CD4-positive, alpha-beta T cell treated with Interleukin-1 beta for 1 hour (primary cell): Measurements from ENCODE around the gene NUP188.

Experiments used
- DNase-seq, 2 donors: peaks; one replicate each; pipeline ENCODE4 v3.0.0-alpha.2; 2020 to 2022

NUP188 gene

DNA sequence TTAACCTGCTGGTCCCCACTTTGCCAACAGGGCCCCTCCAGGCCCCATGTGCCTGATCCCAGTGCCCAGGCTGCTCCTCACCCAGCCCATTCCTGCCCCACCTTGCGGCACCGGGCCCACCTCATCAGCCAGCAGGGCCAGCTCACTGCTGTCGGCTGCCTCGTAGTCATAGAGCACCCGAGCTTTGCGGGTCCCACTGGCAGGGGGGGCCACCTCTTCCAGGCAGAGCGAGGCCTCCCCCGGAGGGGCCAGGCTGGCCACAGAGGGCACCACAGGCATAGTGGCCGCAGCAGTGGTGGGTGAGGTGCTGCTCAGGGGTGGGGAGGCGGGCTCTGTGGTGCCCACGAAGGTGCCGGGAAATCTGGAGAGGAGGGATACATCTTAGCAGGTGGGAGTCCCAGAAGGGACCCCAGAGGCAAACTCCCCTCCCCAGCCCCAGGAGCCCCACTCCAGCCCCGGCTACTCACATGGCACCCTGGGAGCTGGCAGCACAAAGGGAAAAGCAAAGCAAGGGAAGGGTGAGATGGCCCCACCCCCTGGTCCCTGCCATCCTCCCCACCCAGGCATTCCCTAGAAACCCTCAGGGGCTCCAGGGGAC lies 61.6 kb downstream of the NUP188 start:
- DNase-seq: no peak

DNA sequence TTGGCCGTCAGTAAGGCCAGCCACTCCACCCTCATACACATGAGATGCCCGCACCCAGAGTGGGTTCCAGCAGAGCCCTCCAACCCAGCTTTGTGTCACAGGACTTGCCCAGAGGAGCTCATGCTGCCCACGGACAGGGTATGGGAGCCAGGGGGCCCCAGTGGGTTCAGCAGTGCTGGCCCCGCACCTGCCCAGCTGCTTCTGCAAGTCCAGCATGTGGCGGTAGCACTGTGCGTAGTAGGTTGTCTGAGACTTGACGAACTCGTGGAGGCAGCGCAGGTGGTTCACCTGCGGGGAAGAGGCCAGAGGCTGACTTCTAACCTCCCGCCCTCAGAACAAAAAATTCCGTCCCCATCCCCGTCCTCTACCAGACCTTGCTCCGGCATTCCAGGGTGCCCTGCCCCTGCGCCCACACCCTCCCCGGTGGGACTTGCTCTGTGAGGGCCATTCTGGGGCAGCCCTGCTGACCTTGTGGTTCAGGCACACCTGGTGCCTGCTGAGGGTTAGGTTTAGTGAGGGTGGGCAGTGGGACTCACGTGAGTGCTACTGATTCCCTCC lies 62.2 kb downstream of the NUP188 start:
- DNase-seq: no peak

DNA sequence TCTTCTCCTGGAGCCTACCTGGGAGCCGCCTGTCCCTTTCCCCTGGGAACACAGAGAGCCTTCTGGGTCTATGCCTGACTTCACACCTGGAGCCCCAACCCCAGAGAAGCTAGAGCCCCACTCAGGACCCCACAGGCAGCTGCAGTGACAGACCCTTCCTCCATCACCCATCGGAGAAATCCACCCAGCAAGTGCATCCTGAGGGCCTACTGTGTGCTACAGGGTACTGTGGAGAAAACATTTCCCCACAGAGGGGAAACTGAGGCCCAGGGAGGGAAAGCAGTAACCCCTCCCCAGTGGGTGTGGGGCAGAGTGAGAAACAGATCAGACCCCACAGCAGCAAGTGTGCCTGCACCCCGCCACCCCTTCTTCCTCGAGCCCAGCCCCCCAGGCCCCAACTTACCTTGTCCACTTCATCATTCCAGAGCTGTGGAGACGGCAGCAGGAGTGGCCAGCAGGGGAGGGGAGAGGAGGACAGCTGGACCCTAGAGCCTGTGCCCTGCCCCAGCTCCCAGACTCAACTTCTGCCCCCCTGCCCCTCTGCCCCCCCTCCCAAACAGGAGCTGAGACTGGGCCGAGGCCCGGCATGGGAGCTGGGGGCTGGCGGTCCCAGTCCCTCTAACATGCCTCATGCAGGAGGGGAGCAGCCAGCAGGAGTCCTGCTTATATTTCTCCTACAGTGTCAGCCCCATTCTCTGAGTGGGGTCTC lies 62.9 kb downstream of the NUP188 start:
- DNase-seq: no peak

DNA sequence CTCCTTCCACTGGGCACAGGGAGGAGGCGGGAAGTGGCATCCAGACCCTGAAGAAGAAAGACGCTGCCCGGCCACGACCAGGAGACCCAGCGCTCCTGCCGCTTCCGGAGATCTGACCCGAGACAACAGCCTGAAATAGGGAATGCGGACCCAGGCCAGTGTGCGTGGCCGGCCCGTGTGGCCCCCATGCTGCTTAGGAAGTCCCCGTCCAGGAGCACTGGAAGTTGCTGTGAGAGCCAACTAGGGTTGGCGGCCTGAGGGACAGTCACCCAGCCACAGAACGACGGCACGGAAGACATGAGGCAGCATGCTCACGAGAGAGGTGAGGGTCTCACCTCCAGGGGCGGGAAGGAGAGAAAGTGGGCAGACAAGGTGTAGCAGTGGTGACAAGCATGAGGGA lies 63.7 kb downstream of the NUP188 start:
- no peak for DNase-seq

DNA sequence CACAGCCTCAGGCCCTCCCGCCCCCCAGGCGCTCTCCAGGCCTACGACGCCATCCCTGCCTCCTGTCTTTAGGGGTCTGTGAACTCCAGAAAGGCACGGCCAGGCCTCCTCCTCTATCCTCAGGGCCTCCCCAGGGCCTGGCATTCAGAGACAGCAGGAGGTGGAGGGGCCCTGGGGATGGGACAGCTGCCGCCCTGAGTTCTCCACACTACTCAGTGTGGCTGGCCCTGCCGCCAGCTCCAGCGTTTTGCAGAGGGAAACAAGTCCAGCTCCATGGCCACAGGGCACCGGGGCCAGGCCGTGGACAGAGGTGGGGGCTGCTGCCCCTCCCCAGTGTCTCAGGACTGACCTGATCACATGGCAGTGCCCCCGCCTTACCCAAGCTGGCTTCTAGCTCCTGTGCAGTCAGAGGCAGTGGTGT lies 64.3 kb downstream of the NUP188 start:
- DNase-seq: no peak

DNA sequence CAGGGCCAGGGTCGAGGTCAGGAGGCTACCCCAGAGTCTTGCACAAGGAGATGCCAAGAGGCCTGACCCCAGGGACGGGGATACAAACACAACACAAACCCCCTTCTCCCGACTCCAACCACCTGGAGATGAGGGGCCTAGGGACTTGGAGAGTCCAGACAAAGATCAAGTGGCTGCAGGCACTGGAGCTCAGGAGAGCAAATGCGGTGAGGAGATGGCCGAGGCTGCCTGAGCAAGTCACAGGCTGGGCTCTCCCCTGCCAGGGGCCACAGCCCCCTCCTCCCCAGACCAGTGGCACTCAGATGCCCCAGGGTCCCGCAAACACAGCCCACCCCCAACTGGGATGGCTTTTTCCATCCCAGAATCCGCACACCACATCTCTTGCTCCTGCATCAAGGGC lies 64.8 kb downstream of the NUP188 start:
- DNase-seq: no peak

DNA sequence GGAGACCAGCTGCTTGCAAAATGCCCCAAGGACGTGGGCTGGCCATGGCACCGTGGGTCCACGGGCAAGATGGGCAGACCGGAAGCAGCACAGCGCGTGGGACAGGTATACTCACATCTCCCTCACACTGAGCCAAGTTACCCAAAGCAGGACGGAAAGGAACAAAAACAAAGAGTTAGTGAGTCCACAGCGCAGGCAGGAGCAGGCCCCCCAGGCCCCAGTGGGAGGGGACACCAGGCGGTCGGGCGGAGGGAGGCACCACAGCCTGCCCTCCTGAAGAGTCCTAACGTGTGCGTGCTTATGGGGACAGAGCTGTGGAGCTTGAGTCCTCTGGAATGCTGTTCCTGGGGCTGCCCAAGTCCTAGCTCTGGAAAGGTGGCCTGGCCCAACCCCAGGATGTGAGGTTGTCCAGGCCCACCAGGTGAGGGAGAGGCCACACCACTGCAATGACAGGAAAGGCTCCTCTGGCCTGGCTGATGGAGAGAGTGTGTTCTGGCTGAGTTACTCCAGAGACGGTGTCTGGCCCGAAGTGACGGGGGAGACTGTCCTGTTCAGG lies 65.5 kb downstream of the NUP188 start:
- no peak for DNase-seq

DNA sequence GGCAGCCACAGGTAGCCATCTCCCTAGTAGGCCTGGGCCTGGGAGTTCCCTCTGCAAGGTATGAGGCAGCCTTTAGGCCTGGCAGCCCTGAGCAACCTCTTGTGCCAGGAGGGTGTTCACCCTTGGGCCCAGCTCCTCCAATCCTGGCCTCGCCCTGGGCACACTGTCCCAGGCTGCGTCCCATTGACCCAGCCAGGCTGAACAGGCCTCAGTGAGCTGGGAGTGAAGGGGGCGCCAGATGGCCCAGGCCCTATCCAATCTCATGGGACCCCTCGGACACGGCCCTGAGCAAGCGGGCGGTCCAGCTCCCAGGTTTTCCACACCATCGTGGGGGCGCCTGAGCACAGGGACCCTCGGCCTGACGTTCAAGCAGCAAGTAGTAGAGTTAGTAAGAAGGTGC lies 66.2 kb downstream of the NUP188 start:
- DNase-seq: no peak

DNA sequence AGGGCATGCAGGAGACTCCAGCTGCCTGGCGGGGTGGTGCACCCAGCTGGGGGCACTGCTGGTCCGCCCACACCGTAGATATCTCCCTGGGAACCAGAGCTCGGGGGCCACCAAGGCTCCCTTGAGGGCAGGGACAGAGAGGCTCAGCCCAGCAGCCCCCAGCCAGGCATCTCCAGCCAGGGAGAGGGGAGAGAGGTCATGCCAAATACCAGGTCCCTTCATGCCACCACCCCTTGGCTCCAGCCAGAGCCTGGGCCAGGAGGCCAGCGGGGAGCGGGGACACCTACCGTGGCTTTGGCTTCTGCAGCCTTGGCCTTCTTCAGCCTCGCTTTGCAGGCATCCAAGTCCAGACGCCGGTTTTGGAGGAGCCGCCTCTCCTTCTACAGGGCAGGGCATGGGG lies 66.6 kb downstream of the NUP188 start:
- DNase-seq: no peak

DNA sequence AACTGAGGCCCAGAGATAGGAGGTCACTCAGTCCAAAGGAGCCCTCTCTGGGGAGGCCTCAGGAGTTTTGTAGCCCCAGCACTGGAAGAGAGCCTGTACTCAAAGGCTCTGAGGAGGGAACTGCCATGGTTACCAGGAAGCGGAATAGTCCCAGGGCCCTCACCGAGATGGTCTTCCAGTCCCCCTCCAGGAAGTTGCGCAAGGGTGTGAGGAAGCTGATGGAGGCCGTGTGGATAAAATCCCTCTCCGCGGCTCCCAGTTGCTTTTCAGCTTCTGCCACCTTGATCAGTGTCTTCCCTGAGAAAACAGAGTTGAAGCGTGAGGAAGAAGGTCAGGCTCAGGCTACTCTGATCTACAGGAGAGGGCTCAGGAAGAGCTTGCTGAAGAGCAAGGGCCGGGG lies 67.1 kb downstream of the NUP188 start:
- DNase-seq: no peak

DNA sequence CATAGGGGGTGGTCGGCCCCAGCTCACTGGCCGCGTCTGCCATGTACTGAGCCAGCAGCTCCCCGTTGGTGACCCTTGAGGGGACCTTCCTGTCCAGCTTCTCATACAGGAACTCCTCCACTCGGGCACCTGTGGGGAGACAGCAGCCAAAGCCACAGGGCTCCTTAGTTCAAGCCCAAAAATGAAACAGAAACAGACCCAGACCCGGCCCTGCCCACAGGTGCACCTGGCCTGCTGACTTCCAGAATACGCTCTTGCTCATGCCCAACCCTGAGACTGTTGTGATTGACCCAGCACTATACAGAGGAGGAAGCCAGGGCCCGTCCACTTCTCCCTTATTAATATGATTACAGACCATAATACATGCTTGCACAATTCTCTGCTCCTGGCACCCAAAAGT lies 73.6 kb downstream of the NUP188 start:
- peak in 1 of 2 donors; percentile 15 for DNase-seq

DNA sequence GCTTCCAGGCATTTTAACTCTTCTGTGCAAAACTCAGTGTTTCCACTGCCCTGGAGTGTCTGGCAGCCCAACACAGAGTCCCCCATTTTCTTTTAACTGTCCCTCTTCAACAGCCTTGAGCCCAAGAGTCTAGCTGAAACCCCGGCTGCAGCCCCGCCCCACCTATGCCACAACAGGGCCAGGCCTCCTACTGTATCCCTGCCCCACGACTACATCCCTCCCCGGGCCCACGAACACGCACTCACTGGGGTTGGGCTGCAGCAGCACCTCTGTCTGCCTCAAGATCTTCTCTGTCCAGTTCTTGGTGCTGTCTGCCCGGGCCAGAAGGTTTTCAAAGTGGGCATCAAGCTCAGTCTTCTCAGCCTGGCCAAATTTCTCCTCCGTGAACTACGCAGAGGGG lies 74.5 kb downstream of the NUP188 start:
- DNase-seq: no peak

DNA sequence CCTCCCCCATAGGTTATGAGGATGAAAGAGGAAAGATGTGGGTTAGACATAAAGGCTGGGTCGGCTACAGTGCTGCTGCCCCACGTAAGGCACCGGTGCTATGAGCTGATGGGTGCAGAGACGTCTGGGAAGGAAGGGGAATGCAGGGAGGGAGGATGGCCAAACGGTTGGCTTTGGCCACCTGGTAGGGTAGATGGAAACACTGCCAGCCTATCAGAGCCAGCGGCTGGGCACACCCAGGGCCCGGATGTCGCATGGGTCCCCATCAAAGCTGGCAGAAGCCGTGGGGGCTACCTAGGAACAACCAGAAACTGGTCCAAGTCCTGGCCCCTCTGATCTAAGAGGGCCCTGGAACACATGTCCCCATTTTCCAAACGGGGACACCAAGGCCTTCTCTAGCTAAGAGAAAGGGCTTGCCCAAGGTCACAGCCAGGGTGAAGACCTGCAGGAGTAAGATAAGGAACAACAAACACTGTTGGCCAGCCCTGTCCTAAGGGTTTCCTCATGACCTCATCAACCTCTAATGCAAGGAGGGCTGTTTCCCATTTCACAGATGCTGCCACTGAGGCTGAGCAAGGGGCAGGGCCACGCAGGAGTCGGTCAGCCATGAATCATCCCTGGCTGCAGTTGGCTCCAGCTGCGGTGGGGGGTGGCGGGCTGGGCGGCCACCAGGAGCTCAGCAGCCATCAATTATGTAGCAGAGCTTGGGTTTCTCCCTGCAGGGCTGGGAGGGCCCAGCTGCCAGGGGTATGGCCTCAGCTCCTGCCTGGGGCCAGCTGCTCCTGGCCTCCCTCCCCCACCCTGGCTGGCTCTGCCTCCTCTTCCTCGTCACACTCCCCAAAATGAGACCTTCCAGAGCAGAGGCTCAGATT lies 75.8 kb downstream of the NUP188 start:
- DNase-seq: no peak

DNA sequence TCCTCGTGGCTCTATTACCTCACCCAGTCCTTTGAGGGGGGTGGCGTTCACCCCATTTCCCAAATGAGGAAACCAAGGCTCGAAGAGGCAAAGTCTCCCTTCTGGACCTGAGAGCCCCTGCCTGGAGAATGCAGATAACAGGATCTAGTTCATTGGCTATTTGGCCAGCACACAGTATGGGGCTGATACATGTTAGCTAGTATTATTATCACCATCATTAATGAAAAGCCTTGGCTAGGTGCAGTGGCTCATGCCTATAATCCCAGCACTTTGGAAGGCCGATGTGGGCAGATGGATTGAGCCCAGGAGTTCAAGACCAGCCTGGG lies 76.4 kb downstream of the NUP188 start:
- no peak for DNase-seq

DNA sequence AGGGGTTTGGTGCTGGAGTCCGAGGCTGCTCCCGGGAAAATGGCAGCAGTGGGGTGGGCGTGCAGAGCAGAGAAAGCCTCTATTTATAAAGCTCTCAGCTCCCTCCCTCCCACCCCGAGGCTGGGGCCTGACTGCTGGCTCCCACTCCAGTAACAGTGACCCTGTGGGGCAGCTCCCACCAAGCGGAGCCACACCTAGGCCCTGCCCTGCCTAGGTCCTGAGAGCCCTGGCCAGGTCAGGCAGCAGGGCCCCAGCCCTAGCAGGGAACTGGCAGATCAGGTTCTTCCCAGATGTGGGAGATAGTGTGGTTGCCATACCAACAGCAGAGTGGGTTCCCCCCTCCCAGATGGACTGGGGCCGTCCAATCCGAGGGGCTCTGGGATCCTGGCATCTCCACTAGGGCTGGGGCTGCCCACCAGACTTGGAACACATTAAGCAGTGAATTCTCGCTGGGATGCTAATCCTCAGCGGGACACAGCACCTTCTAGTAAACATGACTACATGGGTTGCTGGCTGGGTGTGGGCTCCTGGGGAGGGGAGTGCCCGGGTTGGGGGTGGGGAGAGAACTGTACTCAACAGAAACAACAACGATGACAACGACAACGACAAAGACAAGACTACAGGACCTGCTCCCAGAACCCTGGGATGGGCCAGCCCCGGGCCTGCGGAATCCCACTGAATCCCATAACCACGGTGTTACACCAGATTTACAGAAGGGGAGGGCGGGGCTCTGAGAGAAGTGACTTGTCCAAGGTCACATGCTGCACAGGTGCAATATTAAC lies 79.1 kb downstream of the NUP188 start:
- DNase-seq: no peak

DNA sequence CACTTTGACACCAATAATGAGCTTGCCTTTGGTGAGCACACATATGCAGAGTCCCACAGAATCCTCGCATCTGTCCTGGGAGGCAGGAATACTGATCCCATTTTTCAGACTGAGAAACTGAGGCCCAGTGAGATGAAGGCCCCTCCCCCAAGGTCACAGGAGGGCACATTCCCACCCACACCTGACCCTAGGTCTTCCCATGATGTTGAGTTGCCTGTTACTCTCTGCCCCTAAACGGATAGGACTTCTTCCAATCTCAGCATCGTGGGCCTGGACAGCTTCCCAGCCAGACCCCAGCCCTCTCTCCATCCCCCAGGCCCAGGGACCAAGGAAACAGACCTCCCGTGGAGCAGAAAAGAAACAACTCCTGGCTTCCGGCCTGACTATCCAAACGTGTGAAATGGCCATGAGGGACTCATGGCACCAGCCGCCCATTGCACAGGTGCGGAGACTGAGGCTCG lies 79.8 kb downstream of the NUP188 start:
- DNase-seq: no peak

DNA sequence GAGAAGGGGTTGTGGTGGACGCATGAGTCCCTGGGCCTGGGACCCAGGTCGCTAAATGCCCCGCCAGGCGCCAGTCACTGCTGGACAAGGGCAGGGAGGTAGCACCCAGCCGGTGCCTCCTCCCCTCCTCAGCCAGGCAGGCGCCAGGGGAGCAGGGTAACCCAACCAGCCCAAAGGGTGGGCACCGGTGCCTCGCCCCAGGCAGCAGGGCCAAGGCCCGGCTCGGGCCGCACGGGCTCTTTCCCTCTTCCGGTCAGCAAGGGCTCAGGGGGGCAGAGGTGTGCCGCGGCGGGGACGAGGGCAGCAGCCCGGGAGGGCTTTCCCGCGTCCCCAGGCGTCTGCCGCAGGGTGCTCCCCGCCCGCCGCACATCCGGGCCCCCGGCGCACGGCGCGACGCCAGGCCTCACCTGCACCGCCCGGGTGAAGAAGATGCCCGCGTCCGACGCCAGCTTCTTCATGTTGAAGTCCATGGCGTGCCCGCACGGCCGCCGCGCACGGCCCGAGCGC lies 80.2 kb downstream of the NUP188 start:
- peak in 1 of 2 donors; percentile 76 for DNase-seq

DNA sequence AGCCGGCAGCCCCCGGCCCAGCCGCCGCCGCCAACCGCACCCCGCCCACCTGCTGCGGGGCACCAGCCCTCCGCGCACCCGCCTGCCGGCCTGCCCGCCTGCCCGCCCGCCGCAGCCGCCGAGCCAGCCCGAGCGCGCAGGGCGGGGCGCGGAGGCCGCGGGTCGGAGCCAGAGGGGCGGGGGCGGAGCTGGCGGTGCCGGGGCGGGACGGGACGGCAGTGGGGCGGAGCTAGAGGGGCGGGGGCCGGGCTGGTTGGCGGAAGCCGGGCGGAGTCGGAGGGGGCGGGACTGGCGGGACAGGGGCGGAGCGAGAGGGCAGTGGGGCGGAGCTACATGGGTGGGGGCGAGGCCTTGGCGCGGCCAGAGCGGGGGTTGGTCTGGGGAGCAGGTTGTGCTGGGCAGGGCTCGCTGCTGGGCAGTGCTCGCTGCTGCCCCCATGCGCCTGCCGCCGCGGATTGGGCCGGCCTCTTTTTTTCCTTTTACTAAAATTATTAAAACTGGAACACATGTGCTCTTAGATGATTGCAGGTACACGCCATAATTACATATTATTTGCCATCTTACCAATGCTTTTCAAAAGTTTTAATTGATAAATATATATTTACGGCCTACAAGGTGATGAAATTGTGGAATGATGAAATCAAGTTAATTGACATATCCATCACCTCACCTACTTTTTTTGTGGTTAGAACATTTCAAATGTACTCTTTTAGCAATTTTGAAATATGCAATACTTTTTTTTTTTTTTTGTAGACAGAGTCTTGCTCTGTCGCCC lies 80.9 kb downstream of the NUP188 start, which contains the start of gene SH3GLB2:
Gene SH3GLB2 (minus strand): TSS at position 140 of the 775 bp plus-strand sequence. CDS start 177 bp downstream, outside the sequence.
- DNase-seq: peak; percentile 91 to 93

DNA sequence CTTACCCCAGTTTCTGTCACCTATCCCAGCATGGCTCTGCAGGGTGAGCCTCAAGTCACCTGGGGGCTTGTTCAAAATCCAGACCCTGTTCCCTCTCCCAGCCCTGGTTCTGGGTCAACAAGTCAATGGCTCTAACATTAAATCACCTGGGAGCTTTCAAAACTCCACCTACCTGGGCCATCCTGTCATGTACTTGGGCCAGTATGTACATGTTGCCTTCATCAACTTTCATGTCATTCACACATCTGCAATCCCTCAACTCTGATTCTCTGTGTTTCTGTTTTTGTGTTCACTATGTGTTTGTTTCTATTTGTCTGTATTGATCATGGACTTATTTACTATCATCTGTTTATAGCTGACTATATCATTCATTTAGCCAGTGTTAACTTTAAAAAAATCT lies 82.7 kb downstream of the NUP188 start:
- no peak for DNase-seq

DNA sequence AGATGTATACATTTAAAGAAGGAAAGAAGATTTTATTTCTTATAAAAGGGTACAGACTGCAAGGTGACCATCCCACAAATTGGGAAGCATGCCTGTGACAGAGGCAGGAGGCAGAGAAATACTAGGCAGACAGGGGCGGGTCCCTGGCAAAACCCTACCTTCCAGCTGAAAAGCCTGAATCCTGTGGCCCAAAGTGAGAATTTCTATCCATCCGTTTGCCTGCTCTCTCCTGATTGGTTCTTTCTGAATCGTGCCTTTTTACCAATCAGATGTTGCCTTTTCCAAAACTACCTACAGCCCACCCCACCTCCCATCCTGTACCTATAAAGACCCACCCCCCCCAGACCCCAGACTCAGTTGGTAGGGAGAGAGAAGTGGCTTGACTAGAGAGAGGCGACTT lies 84.0 kb downstream of the NUP188 start:
- no peak for DNase-seq

DNA sequence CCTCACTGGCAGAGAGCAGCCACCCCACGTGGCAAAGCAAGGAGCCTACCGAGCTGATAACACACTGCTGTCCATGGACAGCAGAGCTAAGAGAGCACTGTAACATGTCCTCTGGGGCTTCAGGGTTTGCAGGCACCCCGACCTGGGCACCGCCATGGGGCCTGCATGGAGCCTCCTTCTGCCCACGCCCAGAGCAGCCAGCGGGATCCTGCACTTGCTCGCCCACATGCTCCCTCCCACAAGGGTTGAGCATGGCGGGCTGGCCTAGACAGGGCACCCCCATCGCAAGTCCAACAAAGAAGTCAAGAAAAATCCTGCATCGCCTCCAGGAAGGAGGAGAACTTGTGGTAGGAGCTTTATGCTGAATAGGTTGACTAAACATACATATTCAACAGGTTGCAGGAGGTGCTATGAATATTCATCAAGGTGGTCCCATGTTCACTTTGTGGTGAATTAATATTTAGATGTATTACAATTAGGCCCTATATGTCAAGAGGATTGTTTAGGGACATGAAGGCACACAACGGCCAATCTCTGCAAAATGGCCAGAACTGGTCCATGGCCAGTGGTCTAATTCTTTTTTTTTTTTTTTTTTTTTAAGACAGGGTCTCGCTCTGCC lies 85.2 kb downstream of the NUP188 start:
- DNase-seq: no peak
